ENCODE data around the gene GADD45A. TPM values are rescaled to one million over a fixed set of nuclear protein-coding genes. Genes with fewer than 3 reads are reported as not detected.

The GADD45A gene
- total RNA-seq, 1 experiment from 2014 or later, result 34.5 TPM

DNA sequence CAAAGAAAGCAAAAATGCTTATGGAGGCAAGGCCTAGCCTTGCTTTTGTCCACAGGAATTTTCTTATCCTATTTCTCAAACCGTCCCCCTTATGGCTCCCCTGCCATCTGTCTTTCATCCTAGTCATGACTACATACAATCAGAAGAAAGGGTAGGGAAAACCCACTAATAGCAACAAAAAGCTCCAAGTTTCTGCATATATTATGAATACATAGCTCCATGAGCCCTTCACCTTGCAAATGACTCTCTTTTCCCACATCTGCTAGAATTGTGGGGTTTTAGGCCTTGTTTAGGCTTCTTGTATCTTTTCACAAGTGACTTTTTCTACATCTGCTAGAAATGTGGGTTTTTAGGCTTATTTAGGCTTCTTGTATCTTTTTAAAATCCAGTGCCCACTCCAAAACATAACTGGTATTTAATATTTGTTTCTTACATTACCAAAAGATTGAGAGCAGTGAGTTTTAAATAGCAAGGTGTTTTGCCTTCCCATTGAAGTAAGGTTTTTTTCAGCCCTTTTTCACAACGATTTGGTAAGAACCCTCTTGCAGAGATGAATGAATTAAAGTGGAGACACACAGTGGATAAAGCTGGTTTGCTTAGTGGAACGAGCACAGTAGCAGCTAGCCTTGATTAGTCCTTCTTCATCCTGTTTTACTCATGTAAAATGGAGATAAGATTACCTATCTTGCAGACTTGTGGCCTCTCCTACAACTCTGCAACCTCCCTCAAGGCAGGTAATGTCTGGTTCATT lies 4.4 kb downstream of the GADD45A start:
- Mint-ChIP-seq H3K4me1 (peaks cover 20% of the 10 kb centered on the region), H3K9me3 (no peaks in the 10 kb centered on the region), H3K36me3 (peaks cover 13% of the 10 kb centered on the region), H3K4me3 (no peak overlapping the region), H3K27me3 (ENCODE audit: low read depth) (no peaks in the 10 kb centered on the region), H3K27ac (no peak overlapping the region; the same call in 1 of the 2 replicates)
- ChIA-PET POLR2A (no interaction called here), CTCF (no interaction called here)
- DNase-seq (ENCODE audit: low spot score) (no peak), ATAC-seq (no peak)
- TF ChIP-seq ZNF416 (CRISPR knock-in tag; IDR thresholded peaks at IDR 0.05) (no peak), EMX1 (CRISPR knock-in tag; IDR thresholded peaks at IDR 0.05) (no peak), ZNF317 (CRISPR knock-in tag; IDR thresholded peaks at IDR 0.05; ENCODE audit: borderline replicate concordance, low read depth) (no peak), TEAD4 (CRISPR knock-in tag; IDR thresholded peaks at IDR 0.05) (no peak), CBFB (CRISPR knock-in tag; IDR thresholded peaks at IDR 0.05; ENCODE audit: low read depth) (no peak), PREB (CRISPR knock-in tag; IDR thresholded peaks at IDR 0.05; ENCODE audit: borderline replicate concordance) (no peak), FOXK1 (CRISPR knock-in tag; IDR thresholded peaks at IDR 0.05) (no peak), SMAD4 (CRISPR knock-in tag; IDR thresholded peaks at IDR 0.05) (no peak), NFE2L1 (CRISPR knock-in tag; IDR thresholded peaks at IDR 0.05) (no peak), MXD4 (CRISPR knock-in tag; IDR thresholded peaks at IDR 0.05; ENCODE audit: borderline replicate concordance) (no peak), ZNF512 (CRISPR knock-in tag; IDR thresholded peaks at IDR 0.05; ENCODE audit: borderline replicate concordance) (no peak), ZNF281 (CRISPR knock-in tag; IDR thresholded peaks at IDR 0.05) (no peak), FOXJ3 (CRISPR knock-in tag; IDR thresholded peaks at IDR 0.05; ENCODE audit: borderline replicate concordance) (no peak), ATF3 (CRISPR knock-in tag; conservative IDR thresholded peaks at IDR 0.05) (no peak)
- TF ChIP-seq, protein P1, sequence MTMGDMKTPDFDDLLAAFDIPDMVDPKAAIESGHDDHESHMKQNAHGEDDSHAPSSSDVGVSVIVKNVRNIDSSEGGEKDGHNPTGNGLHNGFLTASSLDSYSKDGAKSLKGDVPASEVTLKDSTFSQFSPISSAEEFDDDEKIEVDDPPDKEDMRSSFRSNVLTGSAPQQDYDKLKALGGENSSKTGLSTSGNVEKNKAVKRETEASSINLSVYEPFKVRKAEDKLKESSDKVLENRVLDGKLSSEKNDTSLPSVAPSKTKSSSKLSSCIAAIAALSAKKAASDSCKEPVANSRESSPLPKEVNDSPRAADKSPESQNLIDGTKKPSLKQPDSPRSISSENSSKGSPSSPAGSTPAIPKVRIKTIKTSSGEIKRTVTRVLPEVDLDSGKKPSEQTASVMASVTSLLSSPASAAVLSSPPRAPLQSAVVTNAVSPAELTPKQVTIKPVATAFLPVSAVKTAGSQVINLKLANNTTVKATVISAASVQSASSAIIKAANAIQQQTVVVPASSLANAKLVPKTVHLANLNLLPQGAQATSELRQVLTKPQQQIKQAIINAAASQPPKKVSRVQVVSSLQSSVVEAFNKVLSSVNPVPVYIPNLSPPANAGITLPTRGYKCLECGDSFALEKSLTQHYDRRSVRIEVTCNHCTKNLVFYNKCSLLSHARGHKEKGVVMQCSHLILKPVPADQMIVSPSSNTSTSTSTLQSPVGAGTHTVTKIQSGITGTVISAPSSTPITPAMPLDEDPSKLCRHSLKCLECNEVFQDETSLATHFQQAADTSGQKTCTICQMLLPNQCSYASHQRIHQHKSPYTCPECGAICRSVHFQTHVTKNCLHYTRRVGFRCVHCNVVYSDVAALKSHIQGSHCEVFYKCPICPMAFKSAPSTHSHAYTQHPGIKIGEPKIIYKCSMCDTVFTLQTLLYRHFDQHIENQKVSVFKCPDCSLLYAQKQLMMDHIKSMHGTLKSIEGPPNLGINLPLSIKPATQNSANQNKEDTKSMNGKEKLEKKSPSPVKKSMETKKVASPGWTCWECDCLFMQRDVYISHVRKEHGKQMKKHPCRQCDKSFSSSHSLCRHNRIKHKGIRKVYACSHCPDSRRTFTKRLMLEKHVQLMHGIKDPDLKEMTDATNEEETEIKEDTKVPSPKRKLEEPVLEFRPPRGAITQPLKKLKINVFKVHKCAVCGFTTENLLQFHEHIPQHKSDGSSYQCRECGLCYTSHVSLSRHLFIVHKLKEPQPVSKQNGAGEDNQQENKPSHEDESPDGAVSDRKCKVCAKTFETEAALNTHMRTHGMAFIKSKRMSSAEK (CRISPR knock-in tag; IDR thresholded peaks at IDR 0.05; ENCODE audit: borderline replicate concordance), result no peak
- TF ChIP-seq, protein P2, sequence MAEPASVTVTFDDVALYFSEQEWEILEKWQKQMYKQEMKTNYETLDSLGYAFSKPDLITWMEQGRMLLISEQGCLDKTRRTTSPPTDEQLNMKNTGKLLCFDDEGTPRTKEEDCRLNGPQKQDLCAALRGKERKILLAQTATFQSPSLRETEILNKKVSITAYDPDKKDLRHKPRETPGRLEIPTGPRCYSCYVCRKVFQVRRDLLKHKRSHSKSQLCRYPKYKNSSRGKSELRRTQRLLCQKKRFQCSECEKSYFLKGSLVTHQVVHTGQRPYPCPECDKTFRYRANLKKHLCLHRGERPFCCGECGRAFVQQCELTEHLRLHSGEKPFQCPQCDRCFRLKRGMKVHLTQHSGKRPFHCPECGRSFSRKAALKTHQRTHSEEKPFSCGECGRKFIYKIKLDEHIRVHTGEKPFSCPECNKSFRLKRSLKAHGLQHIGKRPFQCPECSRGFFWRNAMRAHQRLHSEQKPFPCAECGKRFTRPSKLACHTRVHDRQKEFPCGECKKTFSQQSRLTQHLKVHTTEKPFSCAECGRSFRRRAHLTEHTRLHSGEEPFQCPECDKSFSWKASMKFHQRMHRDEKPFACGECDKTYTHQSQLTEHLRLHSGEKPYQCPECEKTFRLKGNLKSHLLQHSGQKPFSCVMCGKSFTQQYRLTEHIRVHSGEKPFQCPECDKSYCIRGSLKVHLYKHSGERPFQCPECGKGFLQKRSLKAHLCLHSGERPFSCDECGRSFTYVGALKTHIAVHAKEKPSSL (CRISPR knock-in tag; conservative IDR thresholded peaks at IDR 0.05), result no peak

Data from WTC11 (cell line).